ENCODE data around the gene ZNF100.
"Not testable (repeated sequence)": the region's sequence is repeated elsewhere in the genome, so short reads cannot be mapped to it uniquely, and the experiment has no call there.

Gene ZNF100

DNA sequence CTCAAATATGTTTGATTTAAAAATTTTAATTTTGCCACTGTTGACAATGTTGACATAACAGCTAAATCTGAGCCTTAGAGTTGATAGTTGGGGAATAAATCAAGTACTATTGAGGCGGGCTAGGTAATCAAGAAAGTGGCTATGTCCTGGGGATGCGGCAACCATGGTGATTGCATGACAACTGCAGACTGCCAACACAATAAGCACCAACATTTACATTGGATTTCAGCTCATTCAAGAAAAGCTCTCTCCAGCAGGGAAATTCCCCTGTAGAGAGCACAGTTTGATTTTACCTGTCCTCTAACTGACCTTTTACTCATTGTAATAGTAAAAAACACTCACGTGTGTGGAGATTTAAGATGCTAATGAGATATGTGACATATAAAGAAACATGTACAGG, 63.1 kb downstream of the ZNF100 start:
- DNase-seq (ENCODE audit: low read depth), result no peak

DNA sequence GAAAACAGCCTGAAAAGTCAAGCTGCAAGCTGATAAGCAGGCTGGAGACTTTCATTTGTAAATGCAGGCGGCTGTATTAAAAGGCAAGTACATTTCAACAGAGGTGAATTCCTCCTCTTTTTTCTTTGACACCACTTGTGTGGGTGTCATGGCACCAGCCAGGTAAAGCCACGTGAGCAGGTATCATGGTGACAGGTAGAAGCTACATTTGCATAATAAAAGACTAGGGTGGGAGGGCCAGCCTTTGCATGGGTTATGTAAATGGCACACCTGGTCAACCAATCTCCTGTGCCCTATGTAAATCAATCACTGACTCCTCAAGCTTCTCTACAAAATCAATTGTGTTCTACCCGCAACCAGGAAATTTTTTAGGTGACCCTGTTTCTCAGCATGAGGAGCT, 68.2 kb downstream of the ZNF100 start:
- no peak for DNase-seq (ENCODE audit: low read depth)

DNA sequence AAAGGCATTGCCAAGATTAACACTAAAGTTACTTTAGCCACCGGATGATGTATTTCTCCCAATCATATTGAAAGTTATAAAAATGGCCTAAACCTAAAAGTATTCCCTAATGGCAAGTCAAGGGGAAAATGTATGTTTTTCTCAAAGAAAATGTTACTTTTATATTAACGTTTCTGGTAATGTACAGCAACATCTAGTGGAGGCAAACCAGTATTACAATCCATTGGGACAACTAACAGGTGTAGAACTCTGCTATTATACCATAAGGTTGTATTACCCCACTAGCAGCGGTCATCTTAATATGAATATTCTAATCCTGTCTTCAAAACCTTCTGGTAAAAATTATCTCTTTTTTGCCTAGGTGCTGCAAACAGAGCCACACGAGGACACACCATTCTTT, 69.2 kb downstream of the ZNF100 start:
- no peak for DNase-seq (ENCODE audit: low read depth)

DNA sequence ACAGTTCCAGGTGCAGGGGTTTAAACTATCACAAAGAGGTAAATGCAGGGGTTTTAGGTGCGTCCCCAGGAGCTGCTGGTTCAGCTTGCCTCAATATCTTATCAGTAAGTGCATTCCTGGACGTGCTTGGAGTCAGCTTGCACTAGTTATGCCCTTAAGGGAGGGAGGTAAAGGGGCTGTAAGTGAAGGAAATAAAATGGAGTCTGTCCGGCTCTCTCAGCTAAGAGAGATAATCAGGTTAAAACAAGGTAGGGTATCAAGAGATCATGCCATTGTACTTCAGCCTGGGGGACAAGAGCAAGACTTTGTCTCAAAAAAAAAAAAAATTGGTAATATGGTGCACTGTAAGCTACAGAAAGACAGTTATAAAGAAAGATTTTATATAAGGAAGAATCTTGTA, 69.7 kb downstream of the ZNF100 start:
- no peak for DNase-seq (ENCODE audit: low read depth)

DNA sequence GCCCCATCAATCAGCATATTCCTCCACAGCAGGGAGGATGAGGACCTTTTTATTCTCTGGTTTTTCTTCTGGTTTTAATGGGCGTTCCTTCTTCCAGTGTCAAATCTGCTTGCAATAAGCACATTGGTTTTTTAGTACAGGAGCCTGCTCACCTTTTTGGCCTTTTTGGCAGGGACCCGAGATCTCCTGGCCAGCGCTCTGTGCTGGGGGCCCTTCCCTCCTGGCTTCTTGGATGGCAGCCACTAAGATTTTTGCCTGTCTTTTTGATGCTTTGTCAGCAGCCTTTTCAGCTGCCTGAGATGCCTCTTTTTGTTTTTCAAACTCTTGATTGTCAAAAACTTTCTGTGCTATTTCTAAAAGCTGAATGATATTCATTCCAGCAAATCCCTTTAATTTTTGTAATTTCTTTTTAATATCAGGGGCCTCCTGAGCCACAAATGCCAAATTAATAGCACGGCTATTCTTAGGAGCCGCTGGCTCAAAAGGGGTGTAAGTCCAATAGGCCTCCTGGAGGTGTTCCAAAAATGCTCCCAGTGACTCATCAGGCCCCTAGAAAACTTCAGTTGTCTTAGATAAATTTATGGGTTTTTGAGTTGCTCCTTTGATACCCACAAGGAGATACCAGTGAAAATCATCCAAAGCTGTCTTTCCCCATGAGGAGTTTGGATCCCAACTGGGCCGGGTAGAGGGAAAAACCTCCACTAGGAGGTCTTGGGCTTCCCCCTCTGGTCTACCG, 73.0 kb downstream of the ZNF100 start:
- no peak for DNase-seq (ENCODE audit: low read depth)

- no peak for DNase-seq (ENCODE audit: low read depth)
Measured at GRCh38 chr19:21693399-21693798, 74.0 kb downstream of the ZNF100 start.

DNA sequence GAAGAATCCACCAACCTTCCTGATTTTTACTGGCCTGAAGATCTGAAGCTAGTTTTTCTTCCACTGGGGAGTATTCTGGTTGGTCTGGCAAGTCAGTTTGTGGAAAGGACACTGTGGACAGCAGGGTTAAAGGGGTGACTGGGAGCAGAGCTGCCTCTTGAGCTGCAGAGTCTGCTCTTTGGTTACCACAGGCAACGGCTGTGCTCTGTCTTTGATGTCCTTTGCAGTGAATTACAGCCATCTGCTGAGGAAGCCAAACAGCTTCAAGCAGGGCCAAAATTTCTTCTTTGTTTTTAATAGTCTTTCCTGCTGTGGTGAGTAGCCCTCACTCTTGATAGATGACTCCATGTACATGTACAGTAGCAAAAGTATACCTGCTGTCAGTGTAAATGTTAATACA, 75.7 kb downstream of the ZNF100 start:
- no peak for DNase-seq (ENCODE audit: low read depth)

DNA sequence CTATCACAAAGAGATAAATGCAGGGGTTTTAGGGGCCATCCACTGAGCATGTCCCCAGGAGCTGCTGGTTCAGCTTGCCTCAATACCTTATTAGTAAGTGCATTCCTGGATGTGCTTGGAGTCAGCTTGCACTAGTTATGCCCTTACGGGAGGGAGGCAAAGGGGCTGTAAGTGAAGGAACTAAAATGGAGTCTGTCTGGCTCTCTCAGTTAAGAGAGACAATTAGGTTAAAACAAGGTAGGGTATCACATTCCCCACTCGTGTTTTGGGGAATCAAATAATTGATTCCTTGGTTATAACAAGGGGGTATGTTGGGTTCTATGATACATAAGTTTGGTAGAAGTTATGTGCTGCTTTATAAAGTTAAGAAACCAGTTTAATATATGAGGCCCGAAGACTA, 78.9 kb downstream of the ZNF100 start:
- DNase-seq (ENCODE audit: low read depth), result no peak

DNA sequence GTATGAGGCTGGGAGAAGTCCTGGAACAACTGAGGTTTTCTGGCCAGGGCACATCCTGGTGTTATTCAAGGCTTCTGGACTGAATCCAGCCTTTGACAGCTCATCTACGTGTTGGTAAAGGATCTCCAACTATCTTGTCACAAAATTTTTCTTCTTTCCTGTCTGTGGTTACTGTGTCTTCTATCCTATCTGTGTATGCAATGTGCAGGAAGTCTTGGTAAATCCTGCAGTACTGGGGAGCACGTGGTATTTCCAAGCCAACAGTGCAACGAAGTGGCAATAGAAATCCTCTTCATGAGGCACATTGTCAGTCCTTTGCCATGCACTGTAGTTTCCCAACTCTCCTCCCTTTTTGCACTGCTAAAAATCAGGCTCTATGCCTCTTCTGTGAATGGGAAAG, 86.7 kb downstream of the ZNF100 start:
- DNase-seq (ENCODE audit: low read depth), result no peak

DNA sequence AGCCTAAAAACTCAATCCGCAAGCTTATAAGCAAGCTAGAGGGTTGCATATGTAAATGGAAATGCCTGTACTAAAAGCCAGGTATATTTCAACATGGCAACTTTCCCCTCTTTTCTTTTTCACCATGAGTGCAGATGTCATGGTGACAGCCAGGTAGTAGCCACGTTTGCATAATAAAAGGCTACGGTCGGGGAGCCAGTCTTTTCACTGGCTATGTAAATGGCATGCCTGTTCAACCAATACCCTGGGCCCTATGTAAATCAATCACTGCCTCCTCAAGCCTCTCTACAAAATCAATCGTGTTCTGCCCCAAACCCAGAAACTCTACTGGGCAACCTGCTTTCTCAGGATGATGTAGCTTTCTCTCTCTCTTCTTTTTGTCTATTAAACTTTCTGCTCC, 87.4 kb downstream of the ZNF100 start:
- DNase-seq (ENCODE audit: low read depth), result no peak

DNA sequence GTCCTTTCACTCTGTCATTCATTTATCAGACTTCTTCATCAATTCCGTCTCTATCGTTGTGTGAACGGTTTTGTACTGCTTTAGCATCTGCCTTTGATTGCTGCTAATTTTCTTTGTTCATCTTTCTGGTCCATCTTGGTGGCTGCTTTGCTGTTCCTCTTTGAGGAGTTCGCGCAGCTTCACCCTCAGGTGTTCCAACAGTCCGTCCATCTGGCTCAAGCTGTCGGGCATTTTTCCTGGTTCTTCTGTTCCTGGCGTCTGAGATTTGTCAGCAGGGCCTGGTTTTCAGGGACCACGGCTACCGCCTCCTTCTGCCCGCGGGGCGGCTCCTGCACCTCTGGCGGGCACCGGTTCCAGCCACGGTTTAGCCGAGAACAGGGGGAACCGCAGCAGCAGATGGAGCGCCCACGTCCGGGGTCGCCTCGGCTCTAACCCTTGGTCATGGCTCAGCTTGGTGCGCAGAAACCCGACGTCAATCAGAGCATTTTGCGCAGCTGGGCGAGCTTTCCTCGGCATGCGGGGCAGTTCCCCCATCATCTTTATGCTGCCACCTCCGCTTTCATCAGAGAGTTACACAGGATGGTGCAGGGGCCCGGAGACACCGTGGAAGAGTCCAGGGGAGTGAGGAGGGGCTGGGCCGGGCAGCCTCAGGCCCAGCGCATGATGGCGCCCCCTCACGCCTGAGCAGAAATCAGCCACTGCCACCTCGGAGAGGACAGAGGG, 89.5 kb downstream of the ZNF100 start:
- DNase-seq (ENCODE audit: low read depth), result no peak

GRCh38 chr19:21674454-21674853, 92.9 kb downstream of the ZNF100 start:
- DNase-seq (ENCODE audit: low read depth), result no peak

DNA sequence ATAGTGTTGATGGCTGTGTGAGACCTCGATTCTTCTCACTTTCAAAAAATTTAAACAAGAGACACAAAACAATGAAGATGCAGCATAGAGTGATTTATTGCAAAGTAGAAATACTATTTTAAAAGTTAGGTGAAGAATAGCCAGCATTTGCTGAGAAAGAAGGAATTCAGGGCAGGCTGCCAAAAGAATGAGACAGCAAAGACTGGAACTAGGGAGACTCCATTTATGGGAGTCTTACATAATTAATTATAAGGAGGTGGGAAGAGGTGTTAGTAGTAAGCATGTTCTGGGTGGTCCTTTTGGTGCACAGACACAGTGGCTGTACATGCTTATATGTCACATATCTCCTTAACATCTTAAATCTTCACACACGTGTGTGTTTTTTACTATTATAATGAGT, 93.9 kb downstream of the ZNF100 start:
- not testable (repeated sequence) for DNase-seq (ENCODE audit: low read depth)

Data from stimulated activated CD8-positive, alpha-beta memory T cell treated with anti-CD3 and anti-CD28 coated beads, Interleukin-12 subunit alpha, Interleukin-12 subunit beta, amount 100 ng/mL, for 1 hour (primary cell).